ENCODE measurements around the gene EPHA1. TPM values are rescaled to one million over a fixed set of nuclear protein-coding genes. Genes with fewer than 3 reads are reported as not detected.
A peak's percentile ranks its signal among the peaks of the same experiment; 100 is the strongest.

EPHA1 gene
- polyA plus RNA-seq, 1 of the 3 experiments (the other 2 are of a cell fraction) = 0.49 TPM

DNA sequence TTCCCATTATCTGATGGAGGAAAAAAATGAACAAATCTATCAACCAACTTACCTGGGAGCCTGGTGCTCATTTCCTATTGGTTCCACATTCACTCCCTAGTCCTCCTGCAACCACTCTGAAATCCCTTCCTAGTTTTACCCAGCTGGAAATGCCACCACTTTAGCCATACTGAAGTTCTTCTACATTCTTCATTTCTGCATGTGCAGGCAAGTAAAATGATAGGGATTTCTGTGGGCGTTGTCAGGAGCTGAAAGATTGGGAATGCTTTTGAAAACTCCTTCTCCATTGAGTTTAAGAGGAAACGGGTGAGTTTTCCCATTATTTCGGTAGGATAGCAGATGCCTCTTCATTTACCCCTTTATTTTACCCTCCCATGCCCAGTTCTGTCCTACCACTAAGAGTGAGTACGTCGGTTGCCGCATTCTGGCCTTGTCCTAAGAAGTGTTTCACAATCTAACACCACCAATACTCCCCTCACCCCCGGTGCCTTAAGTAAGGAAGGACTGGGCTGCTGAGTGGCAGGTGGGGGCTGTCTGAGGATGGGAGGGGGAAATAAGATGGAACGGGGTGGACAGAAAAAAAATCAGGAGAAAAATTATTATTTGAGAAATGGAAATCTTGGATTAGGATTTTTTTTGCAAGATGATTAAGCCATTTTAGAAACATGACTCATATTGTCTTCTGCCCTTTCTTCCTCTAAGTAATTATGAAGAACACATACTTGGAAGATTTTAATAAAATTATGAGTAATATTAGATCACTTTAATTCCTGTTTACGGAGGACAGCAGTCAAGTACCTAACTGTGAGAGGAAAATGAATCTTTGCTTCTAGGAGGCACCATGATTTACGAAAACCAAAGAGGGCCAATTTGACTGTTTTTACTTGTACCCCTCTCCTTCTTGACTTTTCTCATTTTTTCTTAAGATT is 21.4 kb upstream of the EPHA1 start (continued):
- TF ChIP-seq, protein P1, sequence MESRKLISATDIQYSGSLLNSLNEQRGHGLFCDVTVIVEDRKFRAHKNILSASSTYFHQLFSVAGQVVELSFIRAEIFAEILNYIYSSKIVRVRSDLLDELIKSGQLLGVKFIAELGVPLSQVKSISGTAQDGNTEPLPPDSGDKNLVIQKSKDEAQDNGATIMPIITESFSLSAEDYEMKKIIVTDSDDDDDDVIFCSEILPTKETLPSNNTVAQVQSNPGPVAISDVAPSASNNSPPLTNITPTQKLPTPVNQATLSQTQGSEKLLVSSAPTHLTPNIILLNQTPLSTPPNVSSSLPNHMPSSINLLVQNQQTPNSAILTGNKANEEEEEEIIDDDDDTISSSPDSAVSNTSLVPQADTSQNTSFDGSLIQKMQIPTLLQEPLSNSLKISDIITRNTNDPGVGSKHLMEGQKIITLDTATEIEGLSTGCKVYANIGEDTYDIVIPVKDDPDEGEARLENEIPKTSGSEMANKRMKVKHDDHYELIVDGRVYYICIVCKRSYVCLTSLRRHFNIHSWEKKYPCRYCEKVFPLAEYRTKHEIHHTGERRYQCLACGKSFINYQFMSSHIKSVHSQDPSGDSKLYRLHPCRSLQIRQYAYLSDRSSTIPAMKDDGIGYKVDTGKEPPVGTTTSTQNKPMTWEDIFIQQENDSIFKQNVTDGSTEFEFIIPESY (IDR thresholded peaks at IDR 0.05; ENCODE audit: borderline replicate concordance, low read depth) = no peak
- TF ChIP-seq TEAD4 (IDR thresholded peaks at IDR 0.05; ENCODE audit: borderline replicate concordance, insufficient read depth) (peak; percentile 82), RAD21 (IDR thresholded peaks at IDR 0.05; ENCODE audit: low read length) (no peak), SMC3 (IDR thresholded peaks at IDR 0.05; ENCODE audit: low read depth, low read length) (no peak), TAF1 (IDR thresholded peaks at IDR 0.05; ENCODE audit: borderline replicate concordance, low read depth, low read length) (no peak), FOXM1 (IDR thresholded peaks at IDR 0.05; ENCODE audit: low read depth) (peak; percentile 46; the same call in 1 of the 2 replicates), RCOR1 (IDR thresholded peaks at IDR 0.05; ENCODE audit: low read length) (no peak), NFIC (IDR thresholded peaks at IDR 0.05; ENCODE audit: borderline replicate concordance) (peak; percentile 68; the same call in 1 of the 2 replicates), EP300 (IDR thresholded peaks at IDR 0.05; ENCODE audit: borderline replicate concordance in 1 of 2, low read depth in 1 of 2, low read length in 1 of 2) (peak; percentile 57 to 84; a peak in 3 of 4 replicates), MEF2A (IDR thresholded peaks at IDR 0.05; ENCODE audit: borderline replicate concordance, low read depth) (peak; percentile 73), JUND (IDR thresholded peaks at IDR 0.05) (peak; percentile 86), MXI1 (IDR thresholded peaks at IDR 0.05; ENCODE audit: low read depth, low read length) (no peak), TCF12 (IDR thresholded peaks at IDR 0.05) (peak; percentile 71)
- TF ChIP-seq, protein P2, sequence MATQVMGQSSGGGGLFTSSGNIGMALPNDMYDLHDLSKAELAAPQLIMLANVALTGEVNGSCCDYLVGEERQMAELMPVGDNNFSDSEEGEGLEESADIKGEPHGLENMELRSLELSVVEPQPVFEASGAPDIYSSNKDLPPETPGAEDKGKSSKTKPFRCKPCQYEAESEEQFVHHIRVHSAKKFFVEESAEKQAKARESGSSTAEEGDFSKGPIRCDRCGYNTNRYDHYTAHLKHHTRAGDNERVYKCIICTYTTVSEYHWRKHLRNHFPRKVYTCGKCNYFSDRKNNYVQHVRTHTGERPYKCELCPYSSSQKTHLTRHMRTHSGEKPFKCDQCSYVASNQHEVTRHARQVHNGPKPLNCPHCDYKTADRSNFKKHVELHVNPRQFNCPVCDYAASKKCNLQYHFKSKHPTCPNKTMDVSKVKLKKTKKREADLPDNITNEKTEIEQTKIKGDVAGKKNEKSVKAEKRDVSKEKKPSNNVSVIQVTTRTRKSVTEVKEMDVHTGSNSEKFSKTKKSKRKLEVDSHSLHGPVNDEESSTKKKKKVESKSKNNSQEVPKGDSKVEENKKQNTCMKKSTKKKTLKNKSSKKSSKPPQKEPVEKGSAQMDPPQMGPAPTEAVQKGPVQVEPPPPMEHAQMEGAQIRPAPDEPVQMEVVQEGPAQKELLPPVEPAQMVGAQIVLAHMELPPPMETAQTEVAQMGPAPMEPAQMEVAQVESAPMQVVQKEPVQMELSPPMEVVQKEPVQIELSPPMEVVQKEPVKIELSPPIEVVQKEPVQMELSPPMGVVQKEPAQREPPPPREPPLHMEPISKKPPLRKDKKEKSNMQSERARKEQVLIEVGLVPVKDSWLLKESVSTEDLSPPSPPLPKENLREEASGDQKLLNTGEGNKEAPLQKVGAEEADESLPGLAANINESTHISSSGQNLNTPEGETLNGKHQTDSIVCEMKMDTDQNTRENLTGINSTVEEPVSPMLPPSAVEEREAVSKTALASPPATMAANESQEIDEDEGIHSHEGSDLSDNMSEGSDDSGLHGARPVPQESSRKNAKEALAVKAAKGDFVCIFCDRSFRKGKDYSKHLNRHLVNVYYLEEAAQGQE (IDR thresholded peaks at IDR 0.05; ENCODE audit: low read depth, low read length) = no peak
- TF ChIP-seq, protein P3, sequence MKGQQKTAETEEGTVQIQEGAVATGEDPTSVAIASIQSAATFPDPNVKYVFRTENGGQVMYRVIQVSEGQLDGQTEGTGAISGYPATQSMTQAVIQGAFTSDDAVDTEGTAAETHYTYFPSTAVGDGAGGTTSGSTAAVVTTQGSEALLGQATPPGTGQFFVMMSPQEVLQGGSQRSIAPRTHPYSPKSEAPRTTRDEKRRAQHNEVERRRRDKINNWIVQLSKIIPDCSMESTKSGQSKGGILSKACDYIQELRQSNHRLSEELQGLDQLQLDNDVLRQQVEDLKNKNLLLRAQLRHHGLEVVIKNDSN (IDR thresholded peaks at IDR 0.05; ENCODE audit: borderline replicate concordance, low read depth) = no peak
- TF ChIP-seq, protein P4, sequence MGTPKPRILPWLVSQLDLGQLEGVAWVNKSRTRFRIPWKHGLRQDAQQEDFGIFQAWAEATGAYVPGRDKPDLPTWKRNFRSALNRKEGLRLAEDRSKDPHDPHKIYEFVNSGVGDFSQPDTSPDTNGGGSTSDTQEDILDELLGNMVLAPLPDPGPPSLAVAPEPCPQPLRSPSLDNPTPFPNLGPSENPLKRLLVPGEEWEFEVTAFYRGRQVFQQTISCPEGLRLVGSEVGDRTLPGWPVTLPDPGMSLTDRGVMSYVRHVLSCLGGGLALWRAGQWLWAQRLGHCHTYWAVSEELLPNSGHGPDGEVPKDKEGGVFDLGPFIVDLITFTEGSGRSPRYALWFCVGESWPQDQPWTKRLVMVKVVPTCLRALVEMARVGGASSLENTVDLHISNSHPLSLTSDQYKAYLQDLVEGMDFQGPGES (IDR thresholded peaks at IDR 0.05; ENCODE audit: low read depth, low read length) = no peak
